Measurements from ENCODE around the gene ADAM10. TPM values are rescaled to one million over a fixed set of nuclear protein-coding genes. Genes with fewer than 3 reads are reported as not detected.

ADAM10 gene
- total RNA-seq, 1 experiment from 2014 or later, result 159 TPM

DNA sequence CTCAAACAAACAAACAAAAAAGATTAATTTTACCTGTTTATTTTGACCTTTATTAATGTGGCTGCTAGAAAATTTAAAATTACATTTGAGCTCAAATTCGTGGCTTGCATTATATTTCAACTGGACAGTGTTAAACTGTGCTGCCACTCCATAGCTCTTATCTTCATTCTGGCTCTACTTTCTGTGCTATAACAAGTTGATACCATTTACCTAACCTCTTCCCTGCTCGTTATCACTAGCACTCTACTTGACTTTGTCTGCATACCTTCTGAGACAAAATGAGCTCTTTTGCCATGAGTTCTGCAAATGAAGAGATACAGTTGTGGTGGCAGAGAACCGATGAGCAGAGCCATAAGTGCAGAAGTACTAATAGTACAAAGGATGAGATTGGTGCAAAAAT lies 48.0 kb upstream of the ADAM10 start:
- Histone ChIP-seq H3K79me2 (ENCODE audit: insufficient read depth, low read length) (no peaks in the 10 kb centered on the region), H3K27ac (ENCODE audit: insufficient read length, low read depth, low read length) (no peak overlapping the region), H3K27me3 (ENCODE audit: insufficient read depth, low read length) (no peaks in the 10 kb centered on the region), H3K23ac (ENCODE audit: insufficient read length, low read depth, low read length) (no peak overlapping the region), H3K56ac (ENCODE audit: insufficient read length, low read depth, low read length) (no peak overlapping the region), H3K14ac (ENCODE audit: insufficient read depth, low read length) (no peak overlapping the region), H4K5ac (ENCODE audit: insufficient read length, low read depth, low read length) (no peak overlapping the region), H3T11ph (ENCODE audit: low read length) (no peak overlapping the region), H2BK5ac (ENCODE audit: insufficient read length, low read length) (no peak overlapping the region), H2BK15ac (ENCODE audit: low read depth, low read length) (no peak overlapping the region), H4K91ac (ENCODE audit: insufficient read length, low read depth, low read length) (no peak overlapping the region), H2BK120ac (ENCODE audit: low read depth, low read length, poor library complexity, severe bottlenecking) (no peak overlapping the region), H2AFZ (ENCODE audit: low read length) (no peak overlapping the region), H4K20me1 (ENCODE audit: control insufficient read depth, insufficient read depth, insufficient read length) (no peaks in the 10 kb centered on the region), H3K23me2 (ENCODE audit: insufficient read length, low read depth, low read length, poor library complexity, severe bottlenecking) (no peaks in the 10 kb centered on the region), H2BK12ac (ENCODE audit: insufficient read length, low read depth, low read length) (no peak overlapping the region), H3K4ac (ENCODE audit: low read depth, low read length) (no peak overlapping the region), H3K79me1 (ENCODE audit: insufficient read depth, low read depth, low read length, poor library complexity, severe bottlenecking) (no peaks in the 10 kb centered on the region), H4K8ac (replicated peaks; ENCODE audit: insufficient read length, low read depth, low read length) (no peak overlapping the region), H3K9ac (ENCODE audit: extremely low read depth, insufficient read length, low read length) (no peak overlapping the region), H3K9me3 (ENCODE audit: control insufficient read depth, low read depth, low read length) (no peaks in the 10 kb centered on the region), H3K4me1 (ENCODE audit: insufficient read depth, low read length) (no peaks in the 10 kb centered on the region), H2BK20ac (ENCODE audit: low read depth, low read length, poor library complexity, severe bottlenecking) (no peak overlapping the region), H3K18ac (ENCODE audit: insufficient read length, low read depth, low read length) (no peak overlapping the region), H3K4me2 (ENCODE audit: insufficient read depth, insufficient read length, low read length) (no peak overlapping the region), H2AK5ac (ENCODE audit: insufficient read length, low read length) (no peak overlapping the region)
- Mint-ChIP-seq H3K4me3 (no peak overlapping the region), H3K9me3 (no peaks in the 10 kb centered on the region), H3K4me1 (peaks cover 0 to 4% of the 10 kb centered on the region in 2 experiments; a peak in 2 of 4 replicates), H3K27me3 (ENCODE audit: low read depth) (no peaks in the 10 kb centered on the region; the same call in 1 of the 2 replicates), H3K36me3 (ENCODE audit: insufficient read depth in 1 of 3, low read depth in 3 of 3) (peaks cover 0 to 7% (median 4%) of the 10 kb centered on the region in 3 experiments; a peak in 4 of 7 replicates), H3K27ac (no peak overlapping the region)
- no peak for DNase-seq
- TF ChIP-seq, protein P1, sequence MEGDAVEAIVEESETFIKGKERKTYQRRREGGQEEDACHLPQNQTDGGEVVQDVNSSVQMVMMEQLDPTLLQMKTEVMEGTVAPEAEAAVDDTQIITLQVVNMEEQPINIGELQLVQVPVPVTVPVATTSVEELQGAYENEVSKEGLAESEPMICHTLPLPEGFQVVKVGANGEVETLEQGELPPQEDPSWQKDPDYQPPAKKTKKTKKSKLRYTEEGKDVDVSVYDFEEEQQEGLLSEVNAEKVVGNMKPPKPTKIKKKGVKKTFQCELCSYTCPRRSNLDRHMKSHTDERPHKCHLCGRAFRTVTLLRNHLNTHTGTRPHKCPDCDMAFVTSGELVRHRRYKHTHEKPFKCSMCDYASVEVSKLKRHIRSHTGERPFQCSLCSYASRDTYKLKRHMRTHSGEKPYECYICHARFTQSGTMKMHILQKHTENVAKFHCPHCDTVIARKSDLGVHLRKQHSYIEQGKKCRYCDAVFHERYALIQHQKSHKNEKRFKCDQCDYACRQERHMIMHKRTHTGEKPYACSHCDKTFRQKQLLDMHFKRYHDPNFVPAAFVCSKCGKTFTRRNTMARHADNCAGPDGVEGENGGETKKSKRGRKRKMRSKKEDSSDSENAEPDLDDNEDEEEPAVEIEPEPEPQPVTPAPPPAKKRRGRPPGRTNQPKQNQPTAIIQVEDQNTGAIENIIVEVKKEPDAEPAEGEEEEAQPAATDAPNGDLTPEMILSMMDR (conservative IDR thresholded peaks at IDR 0.05), result no peak
- WGBS (ENCODE audit: extremely low coverage, insufficient read length, low lambda C conversion rate), result no CpG with 5 or more reads among the region's 3 CpGs

All from H9 (cell line).